ENCODE data around the gene PPP1R12C.

PPP1R12C gene

DNA sequence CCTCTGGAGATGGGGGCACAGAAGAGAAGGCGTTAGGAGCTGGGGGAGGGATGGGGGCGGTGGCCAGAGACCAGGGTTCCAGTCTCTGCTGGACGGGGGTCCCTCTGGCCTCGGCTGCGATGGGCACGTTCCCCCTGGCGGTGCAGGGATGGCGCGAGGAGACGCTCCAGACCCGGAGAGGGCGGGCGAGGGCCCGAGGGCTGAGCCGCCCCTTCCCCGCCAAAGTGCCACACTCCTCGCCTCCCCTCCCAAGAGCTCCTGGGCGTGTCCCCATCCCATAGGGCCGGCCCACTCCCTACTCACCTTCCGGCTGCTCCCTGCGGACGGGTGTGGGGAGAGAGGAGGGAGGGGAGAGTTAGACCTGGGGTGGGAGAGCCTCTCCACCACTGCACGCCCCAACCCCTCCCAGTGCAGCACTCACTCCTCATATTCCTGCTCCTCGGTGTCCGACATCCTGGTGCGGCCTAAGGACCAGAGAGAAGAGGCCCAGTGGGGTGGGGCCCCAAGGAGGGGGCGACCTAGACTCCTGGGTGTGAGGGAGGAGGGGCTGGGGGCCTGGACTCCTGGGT lies 29.4 kb upstream of the PPP1R12C start:
- DNase-seq (ENCODE audit: low spot score) = peak; percentile 75

DNA sequence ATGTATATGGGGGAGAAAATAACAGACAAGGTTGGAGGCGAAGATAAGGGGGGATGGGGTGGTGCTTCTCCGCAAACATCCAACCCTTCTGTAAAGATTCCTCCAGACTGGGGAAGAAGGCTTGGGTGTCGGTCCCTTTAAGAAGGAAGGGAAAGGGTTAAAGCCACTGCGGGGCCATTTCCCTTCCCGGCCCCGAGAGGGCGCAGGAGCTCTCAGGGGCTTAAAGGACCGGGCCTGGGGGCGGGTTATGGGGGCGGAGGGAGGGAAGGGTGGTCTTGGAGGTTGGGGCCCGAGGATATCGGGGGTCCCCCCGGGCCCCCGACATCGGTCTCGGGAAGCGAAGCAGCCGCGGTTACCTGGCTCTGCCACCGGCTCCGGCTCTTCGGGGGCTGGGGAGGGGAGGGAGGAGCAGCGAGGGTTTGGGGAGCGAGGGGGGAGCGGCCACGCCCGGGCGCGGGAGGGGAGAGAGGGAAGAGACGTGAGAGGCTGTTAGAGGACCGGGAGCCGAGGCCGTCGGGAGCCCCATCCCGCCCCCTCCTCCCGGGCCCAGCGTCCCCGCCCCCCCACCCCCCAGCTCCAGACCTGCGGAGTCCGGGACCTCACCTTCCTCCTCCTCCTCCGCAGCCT lies 28.8 kb upstream of the PPP1R12C start:
- DNase-seq (ENCODE audit: low spot score) = peak; percentile 85

- no peak for DNase-seq (ENCODE audit: low spot score)
Observed at GRCh38 chr19:55145232-55145631, 27.8 kb upstream of the PPP1R12C start.

GRCh38 chr19:55141696-55142095 lies 24.3 kb upstream of the PPP1R12C start:
- no peak for DNase-seq (ENCODE audit: low spot score)

- no peak for DNase-seq (ENCODE audit: low spot score)
Observed at GRCh38 chr19:55137915-55138314, 20.5 kb upstream of the PPP1R12C start.

DNA sequence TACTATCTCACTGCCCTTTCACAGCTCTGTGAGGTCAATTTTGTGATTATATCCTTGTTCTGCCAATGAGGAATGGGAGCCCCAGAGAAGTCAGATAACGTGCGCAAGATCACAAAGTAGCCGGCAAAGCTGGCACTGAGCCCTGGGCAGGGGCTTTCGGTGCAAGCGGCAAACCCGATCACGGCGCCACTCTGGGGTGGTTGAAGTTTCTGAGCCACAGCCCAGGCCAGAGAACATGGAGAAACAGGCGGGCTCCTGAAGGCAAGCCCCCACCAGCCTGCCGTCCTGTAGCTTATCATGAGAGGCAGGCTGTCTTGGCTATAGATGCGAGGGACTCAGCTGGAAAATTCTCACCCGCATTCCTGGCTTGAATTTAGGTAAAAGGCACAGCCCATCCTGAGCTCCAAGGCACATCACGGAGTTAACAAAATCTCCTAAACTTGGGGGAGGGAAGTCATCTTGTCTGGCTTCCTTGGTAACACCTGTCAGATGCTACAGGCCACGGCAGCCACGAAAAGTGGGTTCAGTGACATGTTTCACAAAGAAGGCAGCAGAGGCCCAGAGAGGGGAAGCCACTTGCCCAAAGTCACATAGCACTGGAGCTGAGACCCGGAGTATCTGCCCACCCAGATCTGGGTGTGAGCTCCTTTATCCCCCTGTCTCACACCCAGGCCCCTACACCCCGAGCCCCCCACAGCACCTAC lies 19.1 kb upstream of the PPP1R12C start:
- no peak for DNase-seq (ENCODE audit: low spot score)

- no peak for DNase-seq (ENCODE audit: low spot score)
Observed at GRCh38 chr19:55134736-55135135, 17.3 kb upstream of the PPP1R12C start.

DNA sequence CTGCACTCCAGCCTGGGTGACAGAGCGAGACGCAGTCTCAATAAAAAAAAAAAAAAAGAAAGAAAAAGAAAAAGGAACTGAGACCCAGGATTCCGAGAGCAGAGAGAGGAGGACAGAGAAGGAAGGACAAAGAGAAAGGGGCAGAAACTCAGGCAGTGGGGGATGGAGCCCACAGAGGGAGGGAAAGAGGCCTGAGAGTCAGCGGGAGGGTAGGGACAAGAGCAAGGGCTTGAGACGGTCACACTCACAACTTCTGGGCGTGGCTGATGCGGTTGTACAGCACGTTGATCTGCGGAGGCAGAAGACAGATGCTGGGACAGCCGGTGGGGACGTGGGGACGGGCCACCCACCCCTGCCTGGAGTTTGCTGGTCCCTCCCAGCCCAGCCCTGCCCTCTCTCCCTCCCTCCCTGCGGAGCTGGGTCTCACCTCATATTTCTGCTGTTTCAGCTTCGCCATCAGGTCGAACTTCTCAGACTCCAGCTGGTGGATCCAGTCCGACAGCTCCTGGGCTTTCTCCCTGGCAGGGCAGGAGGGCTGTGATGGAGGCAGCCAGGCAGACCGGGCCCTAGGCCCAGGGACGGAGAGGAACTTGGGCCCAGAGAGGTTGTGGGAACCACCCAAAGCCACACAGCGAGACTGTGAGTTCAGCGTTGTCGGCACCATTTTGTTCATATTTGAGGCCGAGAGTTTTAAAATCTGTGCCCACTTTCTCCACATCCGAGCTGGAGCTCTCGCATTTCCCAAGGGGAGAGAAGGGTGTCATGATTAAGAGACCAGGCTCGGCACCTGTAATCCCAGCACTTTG lies 16.4 kb upstream of the PPP1R12C start:
- no peak for DNase-seq (ENCODE audit: low spot score)

GRCh38 chr19:55132453-55133129 lies 15.2 kb upstream of the PPP1R12C start:
- peak; percentile 63 for DNase-seq (ENCODE audit: low spot score)

GRCh38 chr19:55131421-55131820 lies 14.0 kb upstream of the PPP1R12C start:
- DNase-seq (ENCODE audit: low spot score) = no peak

DNA sequence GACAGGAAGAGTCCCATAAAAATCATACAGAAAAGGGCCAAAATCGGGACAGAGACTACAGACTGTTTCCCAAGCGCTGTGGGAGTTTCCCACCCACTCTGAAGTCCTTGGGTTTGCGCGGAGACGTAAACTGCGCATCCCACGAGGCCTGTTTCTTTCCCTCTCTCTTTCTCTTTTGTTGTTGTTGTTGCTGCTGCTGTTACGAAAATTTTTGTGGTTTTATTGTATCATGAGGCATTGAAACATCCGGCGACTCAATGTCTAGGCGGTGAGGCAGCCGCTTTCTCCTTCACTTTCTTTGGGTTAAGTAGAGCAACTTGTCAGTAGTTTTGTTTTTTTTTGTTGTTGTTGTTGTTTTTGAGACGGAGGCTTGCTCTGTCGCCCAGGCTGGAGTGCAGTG lies 1.6 kb upstream of the PPP1R12C start:
- no peak for DNase-seq (ENCODE audit: low spot score)

- DNase-seq (ENCODE audit: low spot score) = no peak
Observed at GRCh38 chr19:55118401-55118991, 1.1 kb upstream of the PPP1R12C start.

DNA sequence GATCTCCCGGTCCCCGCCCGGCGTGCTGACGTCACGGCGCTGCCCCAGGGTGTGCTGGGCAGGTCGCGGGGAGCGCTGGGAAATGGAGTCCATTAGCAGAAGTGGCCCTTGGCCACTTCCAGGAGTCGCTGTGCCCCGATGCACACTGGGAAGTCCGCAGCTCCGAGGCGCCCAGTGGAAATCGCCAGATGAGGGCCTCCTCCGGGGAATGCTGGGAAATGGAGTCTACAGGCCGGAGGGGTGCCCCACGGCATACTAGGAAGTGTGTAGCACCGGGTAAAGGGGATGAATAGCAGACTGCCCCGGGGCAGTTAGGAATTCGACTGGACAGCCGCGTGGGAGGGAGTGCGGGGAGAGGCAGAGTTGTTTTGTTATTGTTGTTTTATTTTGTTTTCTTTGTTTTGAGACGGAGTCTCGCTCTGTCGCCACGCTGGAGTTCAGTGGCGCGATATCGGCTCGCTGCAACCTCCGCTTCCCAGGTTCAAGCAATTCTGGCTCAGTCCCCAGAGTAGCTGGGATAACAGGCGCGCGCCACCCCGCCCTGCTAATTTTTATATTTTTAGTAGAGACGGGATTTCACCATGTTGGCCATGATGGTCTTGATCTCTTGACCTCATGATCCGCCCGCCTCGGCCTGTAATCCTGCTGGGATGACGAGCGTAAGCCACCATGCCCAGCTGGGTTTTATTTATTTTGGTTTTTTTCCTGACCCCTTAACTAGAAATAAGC lies 390 bp upstream of the PPP1R12C start:
- DNase-seq (ENCODE audit: low spot score) = peak; percentile 99

- peak; percentile 68 for DNase-seq (ENCODE audit: low spot score)
Observed at GRCh38 chr19:55116232-55116858, 1.1 kb downstream of the PPP1R12C start.

- DNase-seq (ENCODE audit: low spot score) = no peak
Observed at GRCh38 chr19:55115446-55116065, 1.9 kb downstream of the PPP1R12C start.

- DNase-seq (ENCODE audit: low spot score) = no peak
Observed at GRCh38 chr19:55114566-55115145, 2.8 kb downstream of the PPP1R12C start.

DNA sequence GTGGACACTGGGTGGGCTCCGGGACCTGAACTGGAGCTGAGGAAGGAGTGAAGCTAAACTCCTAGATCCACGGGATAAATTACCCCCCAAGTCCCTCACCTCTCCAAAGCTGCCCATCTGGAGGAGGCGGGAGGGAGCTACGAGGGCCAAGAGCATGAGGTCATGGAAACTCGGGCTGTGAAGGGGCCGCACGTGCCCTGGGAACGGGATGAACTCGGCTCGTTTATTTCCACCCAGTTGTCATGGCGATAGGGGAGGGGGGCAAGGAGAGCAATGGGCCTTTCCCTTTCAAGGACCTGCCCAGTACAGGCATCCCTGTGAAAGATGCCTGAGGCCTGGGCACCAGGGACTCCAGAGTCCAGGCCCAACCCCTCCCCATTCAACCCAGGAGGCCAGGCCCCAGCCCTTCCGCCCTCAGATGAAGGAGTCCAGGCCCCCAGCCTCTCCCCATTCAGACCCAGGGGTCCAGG lies 3.8 kb downstream of the PPP1R12C start:
- peak; percentile 44 for DNase-seq (ENCODE audit: low spot score)

GRCh38 chr19:55112777-55113569 lies 4.5 kb downstream of the PPP1R12C start:
- peak; percentile 26 for DNase-seq (ENCODE audit: low spot score)

All from D341Med (cell line).